Rectal smooth muscle tissue (tissue), 1 donor: ENCODE results near the gene PBX1.

ENCODE experiments used
- H3K27ac ChIP-seq: one replicate; pipeline ENCODE4 v1.7.0; 2013; ENCODE audit warnings: low read depth, low read length, inconsistent platforms
- H3K27me3 ChIP-seq: one replicate; pipeline ENCODE4 v1.7.0; 2013; ENCODE audit warnings: low read length; ENCODE audit not compliant: control insufficient read depth, insufficient read depth
- H3K36me3 ChIP-seq: one replicate; pipeline ENCODE4 v1.7.0; 2013; ENCODE audit warnings: low read length; ENCODE audit not compliant: control insufficient read depth, insufficient read depth
- H3K4me1 ChIP-seq: one replicate; pipeline ENCODE4 v1.7.0; 2013; ENCODE audit warnings: low read length; ENCODE audit not compliant: control insufficient read depth, insufficient read depth
- H3K4me3 ChIP-seq: one replicate; pipeline ENCODE4 v1.7.0; 2013; ENCODE audit warnings: low read length
- H3K9ac ChIP-seq: one replicate; pipeline ENCODE4 v1.7.0; 2013; ENCODE audit warnings: low read length

The PBX1 gene

DNA sequence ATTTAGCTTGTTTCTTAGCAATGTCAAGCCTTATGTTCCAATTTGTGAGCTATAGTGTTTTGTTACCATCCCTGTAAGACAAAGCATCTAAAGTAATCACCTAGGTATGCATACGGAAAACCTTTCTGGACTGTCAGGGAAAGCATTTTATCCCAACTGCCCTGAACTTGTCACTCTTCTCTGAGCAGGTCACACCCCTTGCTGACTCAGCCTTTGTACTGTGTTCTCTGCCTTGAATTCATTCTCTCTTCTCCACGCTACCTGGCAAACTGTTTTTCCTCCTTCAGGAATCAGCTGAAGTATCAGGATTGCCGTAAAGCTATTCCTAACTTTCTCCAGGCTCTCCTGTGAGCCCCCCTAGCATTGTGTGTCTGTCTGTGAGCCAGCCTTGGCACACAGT is 54.2 kb downstream of the PBX1 start:
- Histone ChIP-seq H3K4me3 (no peak overlapping the region), H3K27me3 (no peaks in the 10 kb centered on the region), H3K36me3 (no peaks in the 10 kb centered on the region), H3K9ac (no peak overlapping the region), H3K4me1 (peaks cover 50% of the 10 kb centered on the region), H3K27ac (no peak overlapping the region)

GRCh38 chr1:164614316-164614715 is 55.3 kb downstream of the PBX1 start:
- Histone ChIP-seq H3K27ac (no peak overlapping the region), H3K27me3 (no peaks in the 10 kb centered on the region), H3K4me3 (no peak overlapping the region), H3K36me3 (no peaks in the 10 kb centered on the region), H3K4me1 (peaks cover 52% of the 10 kb centered on the region), H3K9ac (no peak overlapping the region)

- no peaks in the 10 kb centered on the region for H3K27me3 ChIP-seq
- no peaks in the 10 kb centered on the region for H3K36me3 ChIP-seq
- peaks cover 46% of the 10 kb centered on the region for H3K4me1 ChIP-seq
- H3K4me3 ChIP-seq: no peak overlapping the region
- H3K27ac ChIP-seq: no peak overlapping the region
- no peak overlapping the region for H3K9ac ChIP-seq
These were observed 58.6 kb downstream of the PBX1 start for GRCh38 chr1:164617377-164618201.

- Histone ChIP-seq H3K27ac (no peak overlapping the region), H3K27me3 (no peaks in the 10 kb centered on the region), H3K36me3 (no peaks in the 10 kb centered on the region), H3K9ac (no peak overlapping the region), H3K4me3 (no peak overlapping the region), H3K4me1 (peaks cover 40% of the 10 kb centered on the region)
These were observed 59.2 kb downstream of the PBX1 start for GRCh38 chr1:164618202-164618564.

- Histone ChIP-seq H3K4me1 (peaks cover 37% of the 10 kb centered on the region), H3K27me3 (no peaks in the 10 kb centered on the region), H3K36me3 (no peaks in the 10 kb centered on the region), H3K9ac (no peak overlapping the region), H3K4me3 (no peak overlapping the region), H3K27ac (no peak overlapping the region)
These were observed 60.2 kb downstream of the PBX1 start for GRCh38 chr1:164619006-164619784.

GRCh38 chr1:164622068-164622845 is 63.3 kb downstream of the PBX1 start:
- no peak overlapping the region for H3K4me3 ChIP-seq
- H3K27ac ChIP-seq: peak overlapping the region; percentile 6
- no peak overlapping the region for H3K9ac ChIP-seq

GRCh38 chr1:164623805-164624204 is 64.8 kb downstream of the PBX1 start:
- no peak overlapping the region for H3K27ac ChIP-seq

More at GRCh38 chr1:164622068-164622845, 63.3 kb downstream of the PBX1 start:
- Histone ChIP-seq H3K27me3 (no peaks in the 10 kb centered on the region), H3K4me1 (peaks cover 33% of the 10 kb centered on the region), H3K36me3 (no peaks in the 10 kb centered on the region)

DNA sequence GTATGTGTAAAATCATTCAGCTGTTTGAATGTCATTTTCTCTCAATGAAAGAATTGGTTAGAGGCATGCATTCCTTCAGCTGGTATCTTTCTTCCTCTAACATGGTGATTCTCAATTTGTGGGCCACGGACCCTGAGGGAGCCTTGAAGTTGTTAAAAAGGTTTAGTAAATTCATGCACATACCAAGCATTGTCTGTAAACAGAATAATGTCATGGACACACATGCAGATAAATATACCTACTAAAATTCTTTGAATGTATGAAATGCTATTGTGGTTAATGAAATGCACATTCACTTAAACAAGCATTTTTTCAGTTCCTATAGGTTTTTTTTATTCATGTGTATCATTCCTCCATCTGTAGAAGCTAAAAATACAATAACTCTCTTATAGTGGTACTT is 65.4 kb downstream of the PBX1 start:
- Histone ChIP-seq H3K36me3 (no peaks in the 10 kb centered on the region), H3K9ac (no peak overlapping the region), H3K4me1 (peaks cover 30% of the 10 kb centered on the region), H3K4me3 (no peak overlapping the region), H3K27me3 (no peaks in the 10 kb centered on the region), H3K27ac (no peak overlapping the region)

More at GRCh38 chr1:164623805-164624204, 64.8 kb downstream of the PBX1 start:
- Histone ChIP-seq H3K9ac (no peak overlapping the region), H3K36me3 (no peaks in the 10 kb centered on the region), H3K27me3 (no peaks in the 10 kb centered on the region), H3K4me1 (peaks cover 29% of the 10 kb centered on the region), H3K4me3 (no peak overlapping the region)

- Histone ChIP-seq H3K4me1 (peaks cover 29% of the 10 kb centered on the region), H3K27me3 (no peaks in the 10 kb centered on the region), H3K4me3 (no peak overlapping the region), H3K27ac (no peak overlapping the region), H3K9ac (no peak overlapping the region), H3K36me3 (no peaks in the 10 kb centered on the region)
These were observed 66.1 kb downstream of the PBX1 start for GRCh38 chr1:164625004-164625617.

DNA sequence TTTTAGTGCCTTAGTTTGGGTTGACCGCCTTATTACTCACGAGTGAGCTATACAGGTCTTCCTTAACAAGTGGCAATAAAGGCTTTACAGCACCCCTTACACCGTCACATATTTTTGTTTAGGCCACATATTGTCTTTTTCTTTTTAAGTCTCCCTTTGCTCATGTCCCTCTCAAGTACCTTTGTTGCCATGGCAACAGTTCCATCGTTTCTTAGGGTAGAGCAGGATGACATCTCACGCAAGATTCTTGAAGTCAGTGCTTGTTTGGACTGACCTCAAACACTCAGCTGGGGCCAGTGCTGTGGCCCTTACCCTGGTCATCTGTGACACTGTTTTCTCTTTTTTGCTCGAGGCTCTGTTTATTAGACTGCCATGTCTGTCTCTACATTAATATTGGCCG is 69.8 kb downstream of the PBX1 start:
- Histone ChIP-seq H3K27ac (no peak overlapping the region), H3K9ac (no peak overlapping the region), H3K4me3 (no peak overlapping the region), H3K27me3 (no peaks in the 10 kb centered on the region), H3K4me1 (peaks cover 24% of the 10 kb centered on the region), H3K36me3 (no peaks in the 10 kb centered on the region)

DNA sequence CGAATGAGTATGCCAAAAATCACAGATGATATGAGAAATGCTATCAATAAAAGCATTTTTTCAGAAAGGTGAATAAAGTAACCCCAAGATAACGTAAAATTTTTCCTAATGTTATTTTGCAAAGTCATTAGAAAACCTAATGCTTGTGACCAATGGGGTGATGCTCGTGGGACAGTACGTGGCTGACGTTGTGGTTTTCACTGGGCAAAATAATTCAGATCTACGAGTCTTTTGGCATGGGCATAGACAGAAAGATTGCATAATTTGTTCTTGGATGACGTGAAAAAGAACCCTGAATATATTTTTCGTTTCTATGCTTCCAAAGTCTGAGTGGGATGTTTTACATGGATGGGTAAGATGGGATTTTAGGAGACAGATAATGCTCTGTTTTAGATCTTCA is 71.0 kb downstream of the PBX1 start:
- Histone ChIP-seq H3K4me1 (peaks cover 20% of the 10 kb centered on the region), H3K36me3 (no peaks in the 10 kb centered on the region), H3K9ac (no peak overlapping the region), H3K4me3 (no peak overlapping the region), H3K27me3 (no peaks in the 10 kb centered on the region), H3K27ac (no peak overlapping the region)
